Stomach (tissue), 4 donors: Measurements from ENCODE around the gene OR52E4.

ENCODE experiments used
- CTCF ChIP-seq, 7 experiments: fragments of 450-650 bp in 4 of 7; fragments of 200-600 bp in 3 of 7; sonication (generic) in 3 of 7; IDR thresholded peaks; one replicate each; pipeline ENCODE4 v1.5.1; 2016 to 2019; ENCODE audit warnings: antibody characterized with exemption in 7 of 7, control low read depth in 2 of 7, mild to moderate bottlenecking in 1 of 7
- EP300 ChIP-seq: sonication (generic); formaldehyde crosslinking; IDR thresholded peaks from one replicate; pipeline ENCODE4 v1.6.1; 2017; ENCODE audit warnings: antibody characterized with exemption
- POLR2A ChIP-seq, 4 donors: fragments of 450-650 bp; IDR thresholded peaks; one replicate each; pipeline ENCODE4 v1.6.1; 2016; ENCODE audit warnings: antibody characterized with exemption in 4 of 4, control low read depth in 2 of 4, mild to moderate bottlenecking in 1 of 4, moderate library complexity in 1 of 4
- POLR2AphosphoS5 ChIP-seq, 3 donors: sonication (generic); formaldehyde crosslinking; IDR thresholded peaks; one replicate each; pipeline ENCODE4 v1.6.1; 2016; ENCODE audit warnings: antibody characterized with exemption in 3 of 3

GRCh38 chr11:5880329-5880728 is at the start of gene OR52E4:
- TF ChIP-seq EP300 (no peak), CTCF (IDR thresholded peaks at IDR 0.05) (no peak), POLR2A (IDR thresholded peaks at IDR 0.05) (no peak), POLR2AphosphoS5 (IDR thresholded peaks at IDR 0.05) (no peak)
